GM12874 (cell line): Measurements from ENCODE around the gene BTBD9.

Experiments
- TF ChIP-seq, protein P1 (sequence below): IDR thresholded peaks from 2 replicates; pipeline ENCODE4 v1.5.1; 2011; ENCODE audit warnings: low read depth, mild to moderate bottlenecking, control low read depth, low read length, moderate library complexity; ENCODE audit not compliant: insufficient read depth

BTBD9 gene

DNA sequence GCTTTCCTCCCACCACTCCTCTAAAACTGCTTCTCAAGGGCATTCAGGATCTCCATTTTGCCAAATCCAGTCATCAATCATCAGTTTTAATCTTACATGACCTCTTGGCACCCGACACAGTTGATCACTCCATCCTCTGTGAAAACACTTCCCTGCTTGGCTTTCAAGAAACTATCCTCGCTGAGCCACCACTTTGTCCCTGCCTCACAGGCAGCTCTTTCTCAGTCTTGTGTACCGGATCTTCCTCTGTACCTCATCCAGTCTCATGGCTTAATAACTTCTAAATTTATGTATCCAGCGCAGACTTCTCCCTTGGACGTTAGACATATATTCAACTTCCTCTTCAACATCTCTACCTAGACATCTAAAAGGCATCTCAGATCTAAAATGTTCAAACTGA is 89.9 kb downstream of the BTBD9 start:
- TF ChIP-seq, protein P1, sequence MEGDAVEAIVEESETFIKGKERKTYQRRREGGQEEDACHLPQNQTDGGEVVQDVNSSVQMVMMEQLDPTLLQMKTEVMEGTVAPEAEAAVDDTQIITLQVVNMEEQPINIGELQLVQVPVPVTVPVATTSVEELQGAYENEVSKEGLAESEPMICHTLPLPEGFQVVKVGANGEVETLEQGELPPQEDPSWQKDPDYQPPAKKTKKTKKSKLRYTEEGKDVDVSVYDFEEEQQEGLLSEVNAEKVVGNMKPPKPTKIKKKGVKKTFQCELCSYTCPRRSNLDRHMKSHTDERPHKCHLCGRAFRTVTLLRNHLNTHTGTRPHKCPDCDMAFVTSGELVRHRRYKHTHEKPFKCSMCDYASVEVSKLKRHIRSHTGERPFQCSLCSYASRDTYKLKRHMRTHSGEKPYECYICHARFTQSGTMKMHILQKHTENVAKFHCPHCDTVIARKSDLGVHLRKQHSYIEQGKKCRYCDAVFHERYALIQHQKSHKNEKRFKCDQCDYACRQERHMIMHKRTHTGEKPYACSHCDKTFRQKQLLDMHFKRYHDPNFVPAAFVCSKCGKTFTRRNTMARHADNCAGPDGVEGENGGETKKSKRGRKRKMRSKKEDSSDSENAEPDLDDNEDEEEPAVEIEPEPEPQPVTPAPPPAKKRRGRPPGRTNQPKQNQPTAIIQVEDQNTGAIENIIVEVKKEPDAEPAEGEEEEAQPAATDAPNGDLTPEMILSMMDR = no peak

DNA sequence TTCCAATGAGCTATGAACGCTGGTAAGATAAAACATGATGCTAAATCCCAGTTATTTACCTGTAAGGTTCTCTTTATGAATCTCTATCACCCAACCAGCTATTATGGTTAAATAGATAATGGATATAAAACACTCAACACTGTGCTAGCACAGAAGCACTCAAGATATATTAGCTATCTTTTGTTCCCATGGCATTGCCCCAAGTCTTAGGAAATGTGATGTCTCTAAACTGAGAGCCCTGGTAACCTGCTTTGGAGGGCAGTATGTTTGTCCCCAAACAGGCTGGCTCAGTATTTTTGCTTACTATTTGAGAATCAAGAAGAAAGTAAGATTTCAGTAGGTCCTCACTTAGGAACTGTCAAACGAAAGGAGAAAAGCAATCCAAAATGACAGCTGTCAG is 90.5 kb downstream of the BTBD9 start:
- TF ChIP-seq, protein P1 = no peak

DNA sequence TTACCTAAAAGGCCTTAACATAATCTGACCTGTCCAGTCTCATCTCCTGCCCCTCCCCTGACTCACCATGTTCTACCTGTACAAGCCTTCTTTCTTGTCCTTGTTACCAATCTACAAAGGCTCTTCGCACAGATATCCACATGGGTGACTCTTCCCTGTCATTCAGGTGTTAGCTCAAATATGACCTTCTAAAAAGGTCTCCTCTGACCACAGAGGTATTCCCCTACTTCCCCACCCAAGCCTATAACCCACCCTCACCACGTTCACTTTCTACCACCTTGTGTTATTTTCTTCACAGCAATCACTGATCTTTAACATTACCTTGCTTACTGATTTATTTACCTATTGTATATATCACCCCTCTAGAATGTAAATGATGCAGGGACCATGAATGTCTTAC is 96.7 kb downstream of the BTBD9 start:
- TF ChIP-seq, protein P1 = no peak

DNA sequence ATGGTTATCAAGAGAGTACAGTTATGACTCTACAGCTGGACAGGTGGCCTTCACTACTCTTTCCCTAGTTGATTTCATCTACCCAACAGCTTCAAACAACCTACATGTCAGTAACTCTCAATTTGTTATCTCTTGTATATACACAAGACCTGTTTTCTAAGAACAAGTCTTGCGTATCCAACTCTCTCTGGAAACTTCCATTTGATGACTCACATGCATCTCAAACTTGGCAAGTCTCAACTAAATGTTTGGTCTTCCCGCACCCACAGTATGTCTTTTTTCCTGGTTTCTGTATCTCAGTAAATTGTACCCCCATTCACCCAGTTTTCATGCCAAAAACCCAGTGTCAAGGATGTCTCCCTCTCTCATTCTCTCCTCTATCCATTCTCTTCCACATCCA is 97.7 kb downstream of the BTBD9 start:
- TF ChIP-seq, protein P1 = no peak

DNA sequence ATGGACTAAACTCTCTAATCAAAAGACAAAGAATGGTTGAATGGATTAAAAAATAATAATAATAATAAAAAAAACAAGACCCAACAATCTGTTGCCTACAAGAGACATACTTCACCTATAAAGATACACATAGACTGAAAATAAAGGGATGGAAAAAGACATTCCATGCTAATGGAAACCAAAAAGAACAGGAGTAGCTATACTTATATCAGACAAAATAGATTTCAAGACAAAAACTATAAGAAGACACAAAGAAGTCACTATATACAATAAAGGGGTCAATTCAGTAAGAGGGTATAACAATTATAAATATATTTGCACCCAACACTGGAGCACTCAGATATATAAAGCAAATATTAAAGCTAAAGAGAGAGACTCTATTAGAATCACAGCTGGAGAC is 106.7 kb downstream of the BTBD9 start:
- TF ChIP-seq, protein P1 = no peak

DNA sequence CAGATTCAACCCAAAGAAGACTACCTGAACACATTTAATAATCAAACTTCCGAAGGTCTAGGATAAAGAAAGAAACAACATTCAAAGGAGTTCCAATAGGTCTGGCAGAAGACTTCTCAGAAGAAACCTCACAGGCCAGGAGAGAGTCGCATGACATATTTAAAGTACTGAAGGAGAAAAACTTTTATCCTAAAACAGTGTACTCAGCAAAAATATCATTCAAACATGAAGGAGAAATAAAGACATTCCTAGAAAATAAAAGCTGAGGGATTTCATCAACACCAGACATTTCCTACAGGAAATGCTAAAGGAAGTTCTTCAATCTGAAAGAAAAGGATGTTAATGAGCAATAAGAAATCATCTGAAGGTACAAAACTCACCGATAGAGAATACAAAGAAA is 108.6 kb downstream of the BTBD9 start:
- TF ChIP-seq, protein P1 = no peak

DNA sequence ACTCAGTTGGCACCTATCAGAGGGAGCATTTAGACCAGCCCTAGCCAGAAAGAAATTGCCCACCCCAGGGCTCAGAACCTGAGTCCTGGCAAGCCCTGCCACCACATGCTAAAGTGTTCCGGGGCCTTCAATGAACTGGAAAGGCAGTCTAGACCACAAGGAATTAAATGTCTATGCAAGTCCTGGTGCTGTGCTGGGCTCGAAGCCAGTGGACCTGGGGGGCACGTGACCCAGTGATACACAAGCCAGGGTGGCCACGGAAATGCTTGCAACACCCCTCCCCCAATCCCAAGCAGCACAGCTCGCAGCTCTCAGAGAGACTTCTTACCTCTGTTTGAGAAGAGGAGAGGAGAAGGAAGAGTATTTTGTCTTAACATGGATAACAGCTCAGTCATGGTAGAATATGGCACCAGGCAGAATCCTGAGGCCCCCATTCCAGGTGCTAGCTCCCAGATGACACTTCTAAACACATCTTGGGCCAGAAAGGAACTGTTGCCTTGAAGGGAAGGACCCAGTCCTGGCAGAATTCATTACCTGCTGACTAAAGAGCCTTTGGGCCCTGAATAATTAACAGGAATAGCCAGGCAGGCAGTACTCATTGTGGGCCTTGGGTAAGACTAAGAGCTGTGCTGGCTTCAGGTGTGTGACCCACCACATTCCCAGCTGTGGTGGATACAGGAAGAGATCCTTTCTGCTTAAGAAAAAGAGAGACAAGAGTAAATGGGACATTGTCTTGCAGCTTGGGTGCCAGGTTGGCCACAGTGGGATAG is 111.3 kb downstream of the BTBD9 start:
- TF ChIP-seq, protein P1 = no peak
